GM12878 (cell line): ENCODE results near the gene THOC7. TPM values are rescaled to one million over a fixed set of nuclear protein-coding genes. Genes with fewer than 3 reads are reported as not detected.

Source experiments
- ATAC-seq: fragments of 200-7000 bp; cut with Tn5 transposase; 3 replicates; pipeline ENCODE4 v1.9.1; 2020; ENCODE audit warnings: mild to moderate bottlenecking, moderate library complexity
- BruUV-seq: library from RNA; stranded (reverse); fragments of 400-500 nt; replicated peaks from 2 replicates; lab custom pipeline; 2021; lab: Mats Ljungman, UMichigan
- CTCF ChIA-PET: fragments of 300-600 bp; sonication (Branson Sonifier 250); formaldehyde crosslinking; extraction: SDS; loops from one replicate; lab custom pipeline; 2021; ENCODE audit warnings: inconsistent platforms; lab: Yijun Ruan, JAX
- POLR2A ChIA-PET: fragments of 350-600 bp; formaldehyde crosslinking; extraction: SDS; loops from one replicate; lab custom pipeline; 2021; ENCODE audit warnings: inconsistent platforms; lab: Charles Lee
- RAD21 ChIA-PET: fragments of 300-600 bp; sonication (Branson Sonifier 250); formaldehyde crosslinking; loops from one replicate; lab custom pipeline; 2023; ENCODE audit warnings: antibody characterized with exemption; ENCODE audit not compliant: unreplicated experiment; lab: Charles Lee
- SMC1A ChIA-PET: fragments of 300-600 bp; sonication (Branson Sonifier 250); formaldehyde crosslinking; loops from one replicate; lab custom pipeline; 2023; ENCODE audit not compliant: unreplicated experiment, uncharacterized antibody; lab: Charles Lee
- DNase-seq: peaks from one replicate; pipeline ENCODE4 v3.0.0-alpha.2; 2011; ENCODE audit warnings: low read depth, low spot score
- FAIRE-seq: peaks from 3 replicates; lab custom pipeline; 2011; peaks lifted over from hg19 to GRCh38; lab: Jason Lieb, UNC
- H2AFZ ChIP-seq: 2 replicates; pipeline ENCODE4 v1.6.0; 2011; ENCODE audit warnings: low read depth, low read length, control low read depth; ENCODE audit not compliant: control insufficient read depth
- H3K27ac ChIP-seq: 2 replicates; pipeline ENCODE4 v1.5.1; 2011; ENCODE audit warnings: control low read depth; ENCODE audit not compliant: control insufficient read depth, insufficient read depth
- H3K27me3 ChIP-seq, 2 experiments: replicated peaks in 1 of 2; 2 replicates each; pipeline versions ENCODE4 v1.6.0 to v1.6.1; 2011; ENCODE audit warnings: low read length in 1 of 2; ENCODE audit not compliant: control insufficient read depth in 2 of 2, insufficient read depth in 2 of 2
- H3K36me3 ChIP-seq, 2 experiments: 2 replicates each; pipeline ENCODE4 v1.5.1; 2011; ENCODE audit warnings: low read length in 1 of 2; ENCODE audit not compliant: control insufficient read depth in 2 of 2, insufficient read depth in 2 of 2
- H3K4me1 ChIP-seq: 2 replicates; pipeline ENCODE4 v1.6.1; 2011; ENCODE audit warnings: mild to moderate bottlenecking, low read length, moderate library complexity, mixed read lengths; ENCODE audit not compliant: control insufficient read depth, insufficient read depth
- H3K4me2 ChIP-seq: 2 replicates; pipeline ENCODE4 v1.6.0; 2011; ENCODE audit warnings: control low read depth; ENCODE audit not compliant: control insufficient read depth, insufficient read depth
- H3K4me3 ChIP-seq: fragments of 200-600 bp; sonication (generic); 2 replicates; pipeline ENCODE4 v1.5.1; 2016
- H3K79me2 ChIP-seq: 2 replicates; pipeline ENCODE4 v1.6.0; 2011; ENCODE audit warnings: low read length; ENCODE audit not compliant: control insufficient read depth, insufficient read depth
- H3K9ac ChIP-seq: 2 replicates; pipeline ENCODE4 v1.8.0; 2011; ENCODE audit warnings: low read length, control low read depth, mixed read lengths; ENCODE audit not compliant: control insufficient read depth, insufficient read depth
- H3K9me3 ChIP-seq: replicated peaks from 3 replicates; pipeline ENCODE4 v1.5.1; 2011; ENCODE audit warnings: mild to moderate bottlenecking, low read length; ENCODE audit not compliant: control insufficient read depth, insufficient read depth
- H4K20me1 ChIP-seq: 2 replicates; pipeline ENCODE4 v1.6.0; 2011; ENCODE audit not compliant: control insufficient read depth, insufficient read depth
- BMI1 ChIP-seq: fragments of 450-650 bp; IDR thresholded peaks from 2 replicates; pipeline ENCODE4 v1.6.1; 2016; ENCODE audit warnings: mild to moderate bottlenecking, moderate library complexity, borderline replicate concordance
- E2F8 ChIP-seq: fragments of 450-650 bp; IDR thresholded peaks from 2 replicates; pipeline ENCODE4 v1.6.1; 2018; ENCODE audit warnings: mild to moderate bottlenecking, low read depth, moderate library complexity; ENCODE audit not compliant: partially characterized antibody
- IKZF1 ChIP-seq: fragments of 450-650 bp; conservative IDR thresholded peaks from 2 replicates; pipeline ENCODE4 v1.6.1; 2017; ENCODE audit warnings: antibody characterized with exemption, mild to moderate bottlenecking
- IRF4 ChIP-seq: IDR thresholded peaks from 2 replicates; pipeline ENCODE4 v1.6.1; 2011; ENCODE audit warnings: low read depth, low read length
- PML ChIP-seq: IDR thresholded peaks from 2 replicates; pipeline ENCODE4 v1.6.1; 2012; ENCODE audit warnings: low read length, inconsistent platforms
- SKIL ChIP-seq: fragments of 450-650 bp; IDR thresholded peaks from 2 replicates; pipeline ENCODE4 v1.6.1; 2017; ENCODE audit warnings: mild to moderate bottlenecking, low read depth, inconsistent platforms; ENCODE audit not compliant: poor library complexity, severe bottlenecking
- SREBF1 ChIP-seq: IDR thresholded peaks from 2 replicates; pipeline ENCODE4 v1.6.1; 2012; ENCODE audit warnings: mild to moderate bottlenecking, low read length
- USF1 ChIP-seq: IDR thresholded peaks from 2 replicates; pipeline ENCODE4 v1.6.1; 2011; ENCODE audit warnings: borderline replicate concordance, low read depth, mild to moderate bottlenecking, moderate library complexity, mixed read lengths, low read length; ENCODE audit not compliant: insufficient read depth; ENCODE audit errors: extremely low read length
- ZNF384 ChIP-seq: IDR thresholded peaks from 2 replicates; pipeline ENCODE4 v1.6.1; 2012; ENCODE audit warnings: low read depth, mild to moderate bottlenecking, low read length, improper control_type of control experiment, borderline replicate concordance
- WGBS: methylation state at CpG from one replicate; pipeline ENCODE4 v1.1.6; 2016; ENCODE audit warnings: low lambda C conversion rate; ENCODE audit not compliant: insufficient replicate concordance, insufficient coverage; ENCODE audit errors: missing lambda C conversion rate; 5-methylcytosine and 5-hydroxymethylcytosine counted together
- in situ Hi-C: fragments of 300-500 bp; cut with MboI; formaldehyde crosslinking; loops from 9 replicates; pipeline ENCODE4 v1.14.3; 2018; ENCODE audit warnings: mixed read lengths
- intact Hi-C: fragments of 100-400 bp; cut with micrococcal nuclease; formaldehyde crosslinking; loops from one replicate; pipeline ENCODE4 v1.14.2; 2022; ENCODE audit not compliant: unreplicated experiment
- polyA plus RNA-seq, 11 experiments: library from polyadenylated mRNA; depleted of rRNA in 4 of 11; unstranded in 6 of 11; stranded (reverse) in 5 of 11; fragments of >200 nt; fragmentation: Nextera tagmentation in 4 of 11; fragmentation: Illumina TruSeq in 1 of 11; extraction: Ambion mirVana in 4 of 11; extraction: Trizol in 1 of 11; gene quantifications; 1 replicate in 1 of 11; 2 replicates in 10 of 11; pipeline versions ENCODE4 v1.2.1 to v1.2.3, GENCODE V29; 2011 to 2016; ENCODE audit warnings: inconsistent platforms in 2 of 11, missing spikeins in 2 of 11, low read depth in 1 of 11
- total RNA-seq, 4 experiments: library from RNA; depleted of rRNA in 3 of 4; stranded (reverse); fragments of >200 nt in 3 of 4; fragmentation: Illumina TruSeq in 1 of 4; extraction: Trizol in 1 of 4; gene quantifications; 2 replicates each; pipeline versions ENCODE4 v1.2.1 to v1.2.3, GENCODE V29; 2013 to 2021

THOC7 gene
- total and polyA plus RNA-seq, 10 of the 15 experiments (the other 5 are each of a cell fraction or from before 2014, with no cell fraction given) = 61.7 to 269 (median 138) TPM

GRCh38 chr3:63847718-63848450 is 15.7 kb downstream of the THOC7 start:
- H3K36me3 ChIP-seq = no peaks in the 10 kb centered on the region; a peak in 1 of 4 replicates
- ChIA-PET RAD21 (interaction anchor here (0.7 kb wide), 1 partner anchor 143 kb away, joined by 3 read pairs; no protein-coding TSS in a partner anchor), POLR2A (no interaction called here), CTCF (no interaction called here), SMC1A (interaction anchor here (0.7 kb wide), 1 partner anchor 10 kb away, joined by 3 read pairs; no protein-coding TSS in a partner anchor)
- no peak overlapping the region for H3K4me2 ChIP-seq
- no TSS peak for BruUV-seq
- no peak overlapping the region for H3K27ac ChIP-seq
- H3K27me3 ChIP-seq = no peaks in the 10 kb centered on the region
- H3K4me3 ChIP-seq = no peak overlapping the region
- DNase-seq (no peak), FAIRE-seq (no peak), ATAC-seq (no peak)
- H3K9me3 ChIP-seq = no peaks in the 10 kb centered on the region; the same call in 2 of the 3 replicates
- intact Hi-C loops = no loop called here
- peaks cover 1% of the 10 kb centered on the region for H3K79me2 ChIP-seq
- no peak overlapping the region for H3K9ac ChIP-seq
- in situ Hi-C loops = no loop called here
- no peaks in the 10 kb centered on the region for H3K4me1 ChIP-seq
- no peaks in the 10 kb centered on the region for H4K20me1 ChIP-seq
- H2AFZ ChIP-seq = no peak overlapping the region
- TF ChIP-seq E2F8 = no peak
- no peak for TF ChIP-seq IKZF1
- no peak for TF ChIP-seq SREBF1
- TF ChIP-seq PML = no peak
- no peak for TF ChIP-seq SKIL
- no peak for TF ChIP-seq USF1
- TF ChIP-seq ZNF384 = no peak
- no peak for TF ChIP-seq BMI1
- no peak for TF ChIP-seq IRF4
- 96% methylated on average over 1 of the region's 1 CpG for WGBS
